Neutrophil (primary cell): ENCODE results near the gene PRKAG3.

Experiments used
- H3K27ac ChIP-seq: fragments of 200-600 bp; sonication (generic); 2 replicates; pipeline ENCODE4 v1.5.1; 2016; ENCODE audit warnings: mild to moderate bottlenecking, moderate library complexity
- H3K27me3 ChIP-seq: fragments of 200-600 bp; sonication (generic); 2 replicates; pipeline ENCODE4 v1.6.0; 2016; ENCODE audit warnings: mild to moderate bottlenecking
- H3K36me3 ChIP-seq: fragments of 200-600 bp; sonication (generic); 2 replicates; pipeline ENCODE4 v1.5.1; 2017
- H3K4me1 ChIP-seq, 2 experiments: fragments of 200-600 bp in 1 of 2; sonication (generic) in 1 of 2; 1 replicate in 1 of 2; 2 replicates in 1 of 2; pipeline versions ENCODE4 v1.5.1 to v1.6.1; 2013 to 2016; ENCODE audit warnings: low read depth in 1 of 2, low read length in 1 of 2, mild to moderate bottlenecking in 1 of 2, moderate library complexity in 1 of 2; ENCODE audit not compliant: control insufficient read depth in 1 of 2, insufficient read depth in 1 of 2
- H3K4me3 ChIP-seq, 2 experiments: fragments of 200-600 bp in 1 of 2; sonication (generic) in 1 of 2; 1 replicate in 1 of 2; 2 replicates in 1 of 2; pipeline ENCODE4 v1.5.1; 2013 to 2016; ENCODE audit warnings: low read depth in 1 of 2, low read length in 1 of 2, mild to moderate bottlenecking in 1 of 2, moderate library complexity in 1 of 2
- H3K9me3 ChIP-seq: fragments of 200-600 bp; sonication (generic); 2 replicates; pipeline ENCODE4 v1.5.1; 2016
- CTCF ChIP-seq: fragments of 200-600 bp; sonication (generic); IDR thresholded peaks from 2 replicates; pipeline ENCODE4 v1.5.1; 2016; ENCODE audit warnings: antibody characterized with exemption

Gene PRKAG3

GRCh38 chr2:218821605-218822211 is 9.9 kb downstream of the PRKAG3 start:
- TF ChIP-seq CTCF: no peak
- H3K27me3 ChIP-seq: peaks cover 36% of the 10 kb centered on the region
- H3K4me3 ChIP-seq: no peak overlapping the region
- H3K9me3 ChIP-seq: no peaks in the 10 kb centered on the region
- H3K27ac ChIP-seq: no peak overlapping the region
- H3K4me1 ChIP-seq: no peaks in the 10 kb centered on the region
- H3K36me3 ChIP-seq: no peaks in the 10 kb centered on the region

GRCh38 chr2:218820746-218821369 is 10.7 kb downstream of the PRKAG3 start:
- H3K9me3 ChIP-seq: no peaks in the 10 kb centered on the region
- H3K27me3 ChIP-seq: peaks cover 36% of the 10 kb centered on the region
- H3K4me3 ChIP-seq: no peak overlapping the region
- H3K27ac ChIP-seq: no peak overlapping the region
- no peaks in the 10 kb centered on the region for H3K4me1 ChIP-seq
- no peak for TF ChIP-seq CTCF
- no peaks in the 10 kb centered on the region for H3K36me3 ChIP-seq

- Histone ChIP-seq H3K36me3 (no peaks in the 10 kb centered on the region), H3K4me1 (no peaks in the 10 kb centered on the region), H3K4me3 (no peak overlapping the region), H3K27me3 (peaks cover 40% of the 10 kb centered on the region), H3K27ac (no peak overlapping the region), H3K9me3 (no peaks in the 10 kb centered on the region)
- TF ChIP-seq CTCF: no peak
Measured at GRCh38 chr2:218819093-218819492, 12.5 kb downstream of the PRKAG3 start.

GRCh38 chr2:218816561-218817011 is 15.0 kb downstream of the PRKAG3 start:
- Histone ChIP-seq H3K36me3 (no peaks in the 10 kb centered on the region), H3K4me1 (peaks cover 0 to under 1% of the 10 kb centered on the region in 2 experiments), H3K9me3 (no peaks in the 10 kb centered on the region), H3K27me3 (peaks cover 25% of the 10 kb centered on the region), H3K4me3 (no peak overlapping the region), H3K27ac (no peak overlapping the region)
- no peak for TF ChIP-seq CTCF

- H3K9me3 ChIP-seq: no peaks in the 10 kb centered on the region
- peaks cover 0 to 4% of the 10 kb centered on the region in 2 experiments for H3K4me1 ChIP-seq
- no peaks in the 10 kb centered on the region for H3K36me3 ChIP-seq
- no peak overlapping the region for H3K27ac ChIP-seq
- TF ChIP-seq CTCF: no peak
- H3K4me3 ChIP-seq: no peak overlapping the region
- H3K27me3 ChIP-seq: peaks cover 19% of the 10 kb centered on the region
Measured at GRCh38 chr2:218815649-218816048, 16.0 kb downstream of the PRKAG3 start.
